GM19455 (cell line): ENCODE results near the gene CNGA1.
"Not testable (repeated sequence)": the region's sequence is repeated elsewhere in the genome, so short reads cannot be mapped to it uniquely, and the experiment has no call there.

Source experiments
- ATAC-seq: cut with Tn5 transposase; IDR thresholded peaks from one replicate; pipeline ENCODE4 v1.9.1; 2021; ENCODE audit not compliant: unreplicated experiment

Gene CNGA1

GRCh38 chr4:47974566-47974965 is 41.9 kb downstream of the CNGA1 start:
- ATAC-seq = no peak

DNA sequence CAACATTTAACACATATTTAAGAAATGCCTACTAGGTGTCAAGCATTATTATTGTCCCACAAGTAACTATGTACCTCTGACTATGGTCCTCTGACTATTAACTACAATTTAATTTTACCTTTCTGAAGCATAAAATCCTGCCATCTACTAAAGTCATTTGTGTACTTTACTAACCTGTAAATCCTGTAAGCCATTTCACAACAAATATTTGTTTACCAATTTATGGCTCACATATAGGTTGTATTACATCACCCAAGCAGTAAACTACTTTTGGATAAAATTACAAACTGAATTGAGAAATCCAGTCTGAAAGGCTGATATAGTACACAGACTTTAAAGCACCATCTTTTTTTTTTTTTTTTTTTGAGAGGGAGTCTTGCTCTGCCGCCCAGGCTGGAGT is 43.8 kb downstream of the CNGA1 start:
- ATAC-seq = no peak

GRCh38 chr4:47972181-47972580 is 44.3 kb downstream of the CNGA1 start:
- no peak for ATAC-seq

DNA sequence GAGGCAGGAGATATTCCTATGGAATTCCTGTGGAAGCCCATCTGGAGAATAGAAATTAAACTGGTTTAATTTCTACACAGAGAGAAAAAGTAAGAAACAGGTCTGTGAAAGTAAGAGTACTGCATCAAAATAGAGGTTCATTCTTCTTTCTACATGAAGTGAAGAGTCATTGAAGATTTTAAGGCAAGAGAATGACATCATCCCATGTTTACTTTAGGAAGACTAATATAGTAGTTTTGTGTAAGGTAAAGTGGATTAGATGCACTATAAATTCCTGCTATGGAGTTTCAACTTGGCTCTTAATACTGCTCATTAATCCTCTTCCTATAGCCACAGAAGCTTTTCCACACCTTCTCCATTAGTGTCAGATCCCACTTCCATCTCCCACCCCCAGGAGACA is 47.6 kb downstream of the CNGA1 start:
- no peak for ATAC-seq

DNA sequence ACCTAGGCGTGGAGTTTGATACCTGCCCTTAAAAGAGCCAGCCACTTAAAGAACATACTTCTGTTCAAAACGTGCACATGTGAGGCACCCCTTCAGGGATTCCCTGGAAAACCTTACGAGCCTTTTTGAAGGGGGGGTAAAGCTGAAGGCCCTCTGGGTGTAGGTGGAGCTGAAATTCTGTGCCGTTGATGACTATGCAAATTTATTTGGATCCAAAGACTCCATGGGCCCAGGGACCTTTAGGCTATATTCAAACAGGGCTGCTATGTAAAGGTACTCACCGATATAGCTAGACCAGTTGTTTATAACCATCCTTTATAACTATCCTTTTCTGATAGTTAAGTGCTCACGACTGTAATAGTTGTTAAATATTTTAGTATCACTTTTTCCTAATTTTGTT is 61.8 kb downstream of the CNGA1 start:
- no peak for ATAC-seq

DNA sequence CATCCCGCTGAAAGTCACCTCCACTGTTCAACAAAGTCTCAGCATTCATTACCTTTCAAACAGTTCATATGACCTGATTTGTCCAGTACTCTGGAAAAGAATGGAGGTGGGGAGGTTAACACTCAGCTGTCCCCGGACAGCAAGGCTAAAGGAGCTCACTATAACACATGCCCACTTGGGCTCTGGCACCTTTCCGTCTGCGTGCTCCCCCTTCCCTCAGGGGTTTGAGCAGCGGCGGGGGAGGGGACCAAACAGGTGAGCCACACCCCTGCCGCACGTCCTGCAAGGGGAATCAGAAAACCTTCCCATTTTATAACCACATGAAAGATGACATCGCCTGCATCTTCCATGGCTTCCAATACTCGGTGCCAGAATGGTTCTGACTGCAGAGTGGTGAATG is 62.2 kb downstream of the CNGA1 start:
- ATAC-seq = no peak

DNA sequence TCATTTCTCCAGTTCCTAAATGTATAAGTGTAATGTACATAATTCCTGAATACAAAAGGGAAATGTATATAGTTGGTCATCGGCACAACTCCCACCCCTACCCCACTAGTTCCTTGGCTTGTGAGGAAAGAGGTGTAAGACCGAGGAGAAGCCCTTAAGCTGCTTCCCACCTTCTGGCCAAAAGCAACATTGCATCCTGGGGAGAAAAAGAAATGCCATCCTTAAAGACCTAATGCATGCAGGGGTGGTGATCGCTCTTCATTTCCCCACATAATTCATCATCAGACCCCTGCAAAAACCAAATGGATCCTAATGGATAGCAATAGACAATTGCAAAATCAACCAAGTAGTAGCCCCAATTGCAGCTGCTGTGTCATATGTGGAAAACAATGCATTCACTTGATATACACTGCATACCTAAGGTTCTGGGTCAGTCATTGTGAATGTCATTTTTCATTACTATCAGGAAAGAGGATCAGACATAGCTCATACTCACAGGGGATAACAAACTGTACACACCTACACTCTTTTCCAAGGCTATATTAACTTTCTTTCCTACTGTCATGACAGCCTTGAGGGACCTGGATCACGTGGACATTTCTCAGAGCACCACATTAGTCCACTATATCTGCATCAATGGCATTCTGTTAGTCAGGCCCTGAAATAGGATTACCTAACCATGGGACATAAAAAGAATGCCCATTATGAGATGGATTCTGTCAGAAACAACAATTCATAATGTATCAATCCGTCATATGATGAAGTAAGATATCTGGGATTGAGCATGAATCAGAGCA is 70.4 kb downstream of the CNGA1 start:
- ATAC-seq = no peak

DNA sequence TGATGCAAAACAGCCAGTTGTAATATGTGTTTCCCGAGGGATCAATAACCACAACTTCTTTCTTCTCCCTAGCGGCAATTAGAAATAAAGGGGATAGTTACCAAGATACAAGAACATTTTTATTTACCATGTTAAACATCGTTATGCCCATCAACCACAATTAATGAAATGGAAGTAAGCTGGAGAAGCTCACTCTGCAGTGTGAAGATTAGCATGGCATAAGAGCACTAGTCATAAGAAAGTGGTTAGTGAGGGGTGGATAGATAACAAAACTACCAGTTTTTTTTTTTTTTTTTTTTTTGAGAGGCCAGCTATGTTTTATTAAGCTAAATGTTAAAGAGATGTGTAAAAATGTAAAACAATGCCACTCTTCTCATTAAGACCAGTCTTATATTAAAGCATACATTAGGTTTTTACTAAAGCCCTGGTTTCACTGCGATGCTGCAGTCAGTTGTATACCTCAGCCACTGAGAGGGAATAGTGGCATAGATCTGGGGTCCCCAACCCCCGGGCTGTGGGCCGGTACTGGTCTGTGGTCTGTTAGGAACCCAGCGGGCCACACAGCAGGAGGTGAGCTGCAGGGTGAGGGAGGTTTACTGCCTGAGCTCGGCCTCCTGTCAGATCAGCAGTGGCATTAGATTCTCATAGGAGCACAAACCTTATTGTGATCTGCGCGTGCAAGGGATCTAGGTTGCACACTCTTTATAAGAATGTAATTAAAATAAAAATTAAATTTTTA is 74.2 kb downstream of the CNGA1 start:
- ATAC-seq = no peak

- no peak for ATAC-seq
These were observed 77.0 kb downstream of the CNGA1 start for GRCh38 chr4:47939456-47939855.

DNA sequence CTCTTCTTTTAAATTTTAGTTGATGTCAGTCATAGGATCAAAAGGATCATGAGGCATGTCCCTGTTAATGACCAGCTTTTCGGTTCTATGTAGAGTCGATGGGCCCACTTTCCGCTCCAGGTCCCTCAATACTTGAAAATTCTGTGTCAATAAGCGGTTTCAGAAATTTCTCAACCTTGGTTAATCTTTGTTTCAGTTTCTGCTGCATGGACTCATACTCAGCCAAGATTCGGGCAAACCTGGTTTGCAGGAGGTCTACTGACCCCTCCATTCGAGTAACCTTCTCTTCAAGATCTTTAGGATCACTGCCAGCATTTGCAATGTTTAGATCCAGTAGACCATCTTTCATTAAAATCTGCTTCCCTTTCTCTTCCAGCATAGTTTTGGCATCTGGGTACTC is 80.1 kb downstream of the CNGA1 start:
- ATAC-seq = no peak

- ATAC-seq = peak; percentile 57
These were observed 82.6 kb downstream of the CNGA1 start for GRCh38 chr4:47933840-47934239.

- no peak for ATAC-seq
These were observed 85.3 kb downstream of the CNGA1 start for GRCh38 chr4:47930971-47931804.

- ATAC-seq = no peak
These were observed 86.7 kb downstream of the CNGA1 start for GRCh38 chr4:47929682-47930201.

DNA sequence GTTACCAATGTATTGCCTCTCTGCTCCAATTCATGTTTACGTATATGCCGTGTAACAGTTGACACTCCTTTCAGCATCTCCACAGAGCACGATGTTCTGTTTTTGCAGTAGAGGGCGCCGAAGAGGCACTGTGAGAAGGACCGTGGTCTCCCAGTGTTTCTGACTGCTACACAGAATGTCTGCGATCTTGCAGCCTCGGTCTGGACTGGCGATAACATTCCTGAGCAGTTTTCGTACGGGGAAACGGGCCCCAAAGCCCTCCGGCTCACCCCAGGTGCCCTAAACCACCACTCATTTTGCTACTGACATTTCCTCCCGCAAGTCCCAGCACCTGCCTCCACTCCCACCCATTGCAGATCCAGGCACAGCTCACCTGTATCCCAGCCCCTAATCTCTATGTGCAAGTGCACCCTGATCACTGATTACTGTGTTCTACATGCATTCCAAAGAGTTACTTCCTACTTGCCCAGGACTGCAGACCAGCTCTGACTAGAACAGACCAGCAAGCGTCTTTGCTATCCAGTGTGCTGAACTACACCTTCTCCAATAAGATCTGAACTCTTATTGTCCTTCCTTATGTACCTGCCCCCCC is 89.7 kb downstream of the CNGA1 start:
- peak; percentile 94 for ATAC-seq

GRCh38 chr4:47923261-47923608 is 93.2 kb downstream of the CNGA1 start:
- not testable (repeated sequence) for ATAC-seq

DNA sequence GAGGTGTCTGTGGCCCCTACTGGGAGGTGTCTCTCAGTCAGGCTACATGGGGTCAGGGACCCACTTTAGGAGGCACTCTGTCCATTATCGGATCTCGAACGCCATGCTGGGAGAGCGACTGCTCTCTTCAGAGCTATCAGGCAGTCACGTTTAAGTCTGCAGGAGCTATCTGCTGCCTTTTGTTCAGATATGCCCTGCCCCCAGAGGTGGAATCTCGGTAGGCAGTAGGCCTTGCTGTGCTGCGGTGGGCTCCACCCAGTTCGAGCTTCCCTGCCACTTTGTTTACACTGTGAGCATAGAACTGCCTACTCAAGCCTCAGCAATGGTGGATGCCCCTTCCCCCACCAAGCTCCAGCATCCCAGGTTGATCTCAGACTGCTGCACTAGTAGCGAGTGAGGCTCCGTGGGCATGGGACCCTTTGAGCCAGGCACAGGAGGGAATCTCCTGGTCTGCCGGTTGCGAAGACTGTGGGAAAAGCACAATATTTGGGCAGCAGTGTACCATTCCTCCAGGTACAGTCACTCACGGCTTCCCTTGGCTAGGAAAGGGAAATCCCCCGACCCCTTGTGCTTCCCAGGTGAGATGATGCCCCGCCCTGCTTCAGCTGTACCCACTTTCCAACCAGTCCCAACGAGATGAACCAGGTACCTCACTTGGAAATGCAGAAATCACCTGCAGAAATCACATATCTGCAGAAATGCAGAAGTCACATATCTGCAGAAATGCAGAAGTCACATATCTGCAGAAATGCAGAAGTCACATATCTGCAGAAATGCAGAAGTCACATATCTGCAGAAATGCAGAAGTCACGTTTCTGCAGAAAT is 93.8 kb downstream of the CNGA1 start:
- ATAC-seq = not testable (repeated sequence)

- ATAC-seq = not testable (repeated sequence)
These were observed 99.3 kb downstream of the CNGA1 start for GRCh38 chr4:47917163-47917562.

DNA sequence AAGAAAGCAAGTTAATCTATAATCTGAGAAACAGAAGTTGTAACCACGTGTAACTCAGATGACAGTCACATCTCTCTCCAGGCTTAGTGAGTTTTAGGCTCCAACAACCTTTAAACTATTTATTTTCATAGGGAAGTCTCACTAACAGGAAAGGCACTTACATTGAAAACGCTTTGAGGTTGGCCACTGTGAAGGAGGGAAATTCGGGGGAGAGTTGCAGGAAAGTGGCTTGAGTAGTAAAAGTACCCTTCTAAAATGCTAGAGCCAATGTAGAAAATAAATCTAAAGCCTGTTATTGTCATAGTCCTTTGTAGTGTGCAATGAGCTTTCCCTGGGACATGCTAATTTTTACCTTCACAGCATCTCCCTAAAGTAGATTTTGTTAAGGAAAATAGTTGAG is 101.1 kb downstream of the CNGA1 start:
- no peak for ATAC-seq

DNA sequence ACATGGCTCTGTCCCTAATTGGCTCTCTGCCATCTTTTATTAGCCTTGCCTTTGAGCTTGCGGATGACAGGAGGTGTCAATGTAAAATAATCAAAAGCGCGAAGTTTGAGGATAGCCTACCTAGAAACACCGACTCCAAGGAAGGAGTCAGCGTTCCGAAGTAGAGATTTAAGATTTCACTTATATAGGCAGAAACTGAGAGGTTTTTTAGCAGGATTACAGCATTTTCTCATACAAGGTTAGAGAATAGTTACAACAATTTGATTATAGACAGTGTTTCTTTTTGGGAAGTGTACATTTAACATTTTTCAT is 101.6 kb downstream of the CNGA1 start:
- ATAC-seq = peak; percentile 21

DNA sequence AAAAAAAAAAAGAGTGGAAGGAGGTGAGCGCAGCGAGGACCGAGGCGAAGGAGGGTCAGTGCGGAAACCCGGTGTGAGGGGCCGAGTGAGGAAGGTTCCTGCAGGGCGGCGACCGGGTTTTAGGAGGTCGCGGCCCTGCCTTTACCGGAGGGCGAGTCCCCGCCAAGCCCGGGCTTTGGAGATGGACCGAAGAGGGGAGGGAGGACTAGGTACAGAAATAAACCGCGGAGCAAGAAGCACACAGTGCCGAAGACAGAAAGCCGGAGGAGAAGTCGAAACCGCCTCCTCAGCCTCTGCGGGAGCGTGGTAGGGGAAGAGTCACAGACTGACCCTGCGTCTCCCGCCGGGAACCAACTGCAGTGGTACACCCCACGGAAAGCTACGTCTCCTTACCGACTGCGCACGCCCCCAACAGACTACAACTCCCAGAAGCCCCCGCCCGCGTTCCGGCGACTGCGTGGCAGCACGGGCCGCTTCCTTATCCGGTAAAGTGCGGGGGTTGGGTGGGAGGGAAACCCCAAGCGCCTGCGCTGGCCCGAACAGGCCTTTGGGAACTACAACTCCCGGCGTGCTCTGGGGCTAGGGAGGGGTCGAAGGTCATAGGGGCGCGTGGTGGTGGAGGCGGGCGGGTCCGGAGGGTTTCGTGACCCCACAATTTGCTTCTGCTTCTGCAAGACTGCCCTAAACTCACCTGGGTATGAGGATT is 102.1 kb downstream of the CNGA1 start, which contains the start of gene NFXL1:
Gene NFXL1, minus strand, starts transcription at position 364 of the 706 bp plus-strand sequence. CDS start 380 bp downstream, outside the sequence.
- ATAC-seq = peak; percentile 97
